A673 (cell line): Measurements from ENCODE around the gene LGR6. TPM values are rescaled to one million over a fixed set of nuclear protein-coding genes. Genes with fewer than 3 reads are reported as not detected.

ENCODE experiments used
- BruUV-seq: library from RNA; stranded (reverse); fragments of 400-500 nt; replicated peaks from 2 replicates; lab custom pipeline; 2021; lab: Mats Ljungman, UMichigan
- CTCF ChIA-PET: fragments of 300-600 bp; sonication (Branson Sonifier 250); formaldehyde crosslinking; loops from one replicate; lab custom pipeline; 2022; ENCODE audit warnings: antibody characterized with exemption; lab: Charles Lee
- POLR2A ChIA-PET: fragments of 300-600 bp; sonication (Branson Sonifier 250); formaldehyde crosslinking; loops from one replicate; lab custom pipeline; 2022; ENCODE audit warnings: antibody characterized with exemption; ENCODE audit not compliant: low non-redundant PET; lab: Charles Lee
- DNase-seq: peaks from one replicate; pipeline ENCODE4 v3.0.0-alpha.2; 2015; ENCODE audit warnings: low spot score
- H3K27ac ChIP-seq: fragments of 200-600 bp; sonication (generic); 2 replicates; pipeline ENCODE4 v1.5.1; 2016; ENCODE audit warnings: mixed run types, low read depth, mild to moderate bottlenecking, mixed read lengths, antibody characterized with exemption, low read length; ENCODE audit not compliant: poor library complexity, severe bottlenecking
- H3K27me3 ChIP-seq: fragments of 200-600 bp; sonication (generic); replicated peaks from 2 replicates; pipeline ENCODE4 v1.6.1; 2017; ENCODE audit warnings: mixed run types, low read depth, mild to moderate bottlenecking, mixed read lengths, antibody characterized with exemption, low read length; ENCODE audit not compliant: insufficient read depth, poor library complexity
- H3K36me3 ChIP-seq: fragments of 200-600 bp; sonication (generic); 2 replicates; pipeline ENCODE4 v1.6.1; 2016; ENCODE audit warnings: mixed run types, mild to moderate bottlenecking, mixed read lengths, antibody characterized with exemption, low read length; ENCODE audit not compliant: insufficient read depth, poor library complexity, severe bottlenecking
- H3K4me1 ChIP-seq: fragments of 200-600 bp; sonication (generic); 2 replicates; pipeline ENCODE4 v1.6.1; 2017; ENCODE audit warnings: mixed run types, mild to moderate bottlenecking, mixed read lengths, antibody characterized with exemption, low read length; ENCODE audit not compliant: insufficient read depth, poor library complexity, severe bottlenecking
- H3K4me3 ChIP-seq: fragments of 200-600 bp; sonication (generic); 2 replicates; pipeline ENCODE4 v1.5.1; 2016; ENCODE audit warnings: low read depth, mixed run types, mild to moderate bottlenecking, mixed read lengths, low read length; ENCODE audit not compliant: poor library complexity, severe bottlenecking
- H3K9me3 ChIP-seq: fragments of 200-600 bp; sonication (generic); 2 replicates; pipeline ENCODE4 v1.6.1; 2016; ENCODE audit warnings: mixed run types, low read depth, mild to moderate bottlenecking, mixed read lengths, antibody characterized with exemption, low read length; ENCODE audit not compliant: poor library complexity, severe bottlenecking
- EZH2 ChIP-seq: fragments of 200-600 bp; sonication (generic); IDR thresholded peaks from 2 replicates; pipeline ENCODE4 v1.6.1; 2017; ENCODE audit warnings: borderline replicate concordance, low read depth, mild to moderate bottlenecking, mixed read lengths, antibody characterized with exemption, low read length; ENCODE audit not compliant: poor library complexity, severe bottlenecking
- intact Hi-C: fragments of 100-400 bp; cut with micrococcal nuclease; formaldehyde crosslinking; loops from one replicate; pipeline ENCODE4 v1.10.0; 2022; ENCODE audit not compliant: unreplicated experiment
- total RNA-seq: library from RNA; stranded (reverse); gene quantifications from 2 replicates; pipeline ENCODE4 v1.2.3, GENCODE V29; 2021
- TF ChIP-seq, protein P1 (sequence below): fragments of 300-800, 200-600 bp; sonication (generic); conservative IDR thresholded peaks from 2 replicates; pipeline ENCODE4 v1.5.1; 2017; ENCODE audit warnings: low read depth, mild to moderate bottlenecking, antibody characterized with exemption, low read length, moderate library complexity, mixed read lengths

LGR6 gene
- total RNA-seq, 1 experiment from 2014 or later, result not detected

- Histone ChIP-seq H3K9me3 (no peaks in the 10 kb centered on the region), H3K4me1 (no peaks in the 10 kb centered on the region), H3K36me3 (no peaks in the 10 kb centered on the region), H3K27me3 (no peaks in the 10 kb centered on the region), H3K27ac (no peak overlapping the region), H3K4me3 (no peak overlapping the region)
- intact Hi-C loops, result no loop called here
- BruUV-seq, result no TSS peak
- no peak for TF ChIP-seq EZH2
- TF ChIP-seq, protein P1, sequence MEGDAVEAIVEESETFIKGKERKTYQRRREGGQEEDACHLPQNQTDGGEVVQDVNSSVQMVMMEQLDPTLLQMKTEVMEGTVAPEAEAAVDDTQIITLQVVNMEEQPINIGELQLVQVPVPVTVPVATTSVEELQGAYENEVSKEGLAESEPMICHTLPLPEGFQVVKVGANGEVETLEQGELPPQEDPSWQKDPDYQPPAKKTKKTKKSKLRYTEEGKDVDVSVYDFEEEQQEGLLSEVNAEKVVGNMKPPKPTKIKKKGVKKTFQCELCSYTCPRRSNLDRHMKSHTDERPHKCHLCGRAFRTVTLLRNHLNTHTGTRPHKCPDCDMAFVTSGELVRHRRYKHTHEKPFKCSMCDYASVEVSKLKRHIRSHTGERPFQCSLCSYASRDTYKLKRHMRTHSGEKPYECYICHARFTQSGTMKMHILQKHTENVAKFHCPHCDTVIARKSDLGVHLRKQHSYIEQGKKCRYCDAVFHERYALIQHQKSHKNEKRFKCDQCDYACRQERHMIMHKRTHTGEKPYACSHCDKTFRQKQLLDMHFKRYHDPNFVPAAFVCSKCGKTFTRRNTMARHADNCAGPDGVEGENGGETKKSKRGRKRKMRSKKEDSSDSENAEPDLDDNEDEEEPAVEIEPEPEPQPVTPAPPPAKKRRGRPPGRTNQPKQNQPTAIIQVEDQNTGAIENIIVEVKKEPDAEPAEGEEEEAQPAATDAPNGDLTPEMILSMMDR, result no peak
- peak; percentile 41 for DNase-seq
- CTCF ChIA-PET, result no interaction called here
- POLR2A ChIA-PET, result interaction anchor here (0.7 kb wide), 1 partner anchor 706 kb away, joined by 3 read pairs; no protein-coding TSS in a partner anchor
These were observed 98.5 kb downstream of the LGR6 start for GRCh38 chr1:202291961-202292712.

DNA sequence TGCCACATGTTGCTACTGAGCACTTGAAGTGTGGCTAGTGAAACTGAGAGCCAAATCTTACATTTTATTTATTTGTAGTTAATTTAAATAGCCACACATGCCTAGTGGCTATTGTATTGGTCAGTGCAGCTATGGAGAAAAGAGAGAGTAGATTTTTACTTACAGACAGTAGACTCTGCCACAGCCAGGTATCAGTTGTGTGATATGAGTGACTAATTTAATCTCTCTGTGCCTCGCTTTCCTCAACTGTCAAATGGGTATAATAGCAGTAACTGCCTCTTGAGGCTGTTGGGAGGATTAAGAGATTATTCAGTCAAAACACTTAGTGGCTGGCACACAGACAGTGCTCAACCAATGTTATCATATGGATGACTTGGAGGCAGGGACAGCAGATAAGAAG is 99.2 kb downstream of the LGR6 start:
- Histone ChIP-seq H3K27me3 (no peaks in the 10 kb centered on the region), H3K9me3 (no peaks in the 10 kb centered on the region), H3K4me1 (no peaks in the 10 kb centered on the region), H3K27ac (no peak overlapping the region), H3K36me3 (no peaks in the 10 kb centered on the region), H3K4me3 (no peak overlapping the region)
- BruUV-seq, result no TSS peak
- TF ChIP-seq, protein P1, result no peak
- no peak for TF ChIP-seq EZH2
- intact Hi-C loops, result no loop called here
- DNase-seq, result no peak
- ChIA-PET CTCF (no interaction called here), POLR2A (no interaction called here)

DNA sequence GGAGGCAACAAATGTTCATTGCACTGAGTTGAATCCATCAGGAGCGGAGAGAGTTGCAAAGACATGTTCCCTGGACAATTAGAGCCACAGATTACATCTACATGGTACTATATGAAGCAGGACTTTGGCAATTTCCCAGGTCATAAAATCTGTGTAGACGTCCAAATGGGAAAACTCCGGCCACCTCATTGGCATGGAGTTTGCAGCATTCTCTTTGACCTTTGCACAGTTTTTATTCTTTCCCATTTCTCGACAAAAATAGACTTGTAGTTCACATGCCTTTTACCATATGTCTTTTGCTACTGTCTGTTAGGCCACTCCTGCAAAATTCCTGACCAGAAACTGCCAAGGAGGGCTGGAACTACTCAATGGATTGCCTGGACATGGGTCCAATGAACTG is 100.0 kb downstream of the LGR6 start:
- Histone ChIP-seq H3K36me3 (no peaks in the 10 kb centered on the region), H3K4me1 (no peaks in the 10 kb centered on the region), H3K27me3 (no peaks in the 10 kb centered on the region), H3K9me3 (no peaks in the 10 kb centered on the region), H3K27ac (no peak overlapping the region), H3K4me3 (no peak overlapping the region)
- TF ChIP-seq, protein P1, result no peak
- no peak for TF ChIP-seq EZH2
- no peak for DNase-seq
- ChIA-PET CTCF (no interaction called here), POLR2A (no interaction called here)
- intact Hi-C loops, result no loop called here
- BruUV-seq, result no TSS peak
